ENCODE results near the gene TEKT1.
"Not testable (repeated sequence)": the region's sequence is repeated elsewhere in the genome, so short reads cannot be mapped to it uniquely, and the experiment has no call there.

DNA sequence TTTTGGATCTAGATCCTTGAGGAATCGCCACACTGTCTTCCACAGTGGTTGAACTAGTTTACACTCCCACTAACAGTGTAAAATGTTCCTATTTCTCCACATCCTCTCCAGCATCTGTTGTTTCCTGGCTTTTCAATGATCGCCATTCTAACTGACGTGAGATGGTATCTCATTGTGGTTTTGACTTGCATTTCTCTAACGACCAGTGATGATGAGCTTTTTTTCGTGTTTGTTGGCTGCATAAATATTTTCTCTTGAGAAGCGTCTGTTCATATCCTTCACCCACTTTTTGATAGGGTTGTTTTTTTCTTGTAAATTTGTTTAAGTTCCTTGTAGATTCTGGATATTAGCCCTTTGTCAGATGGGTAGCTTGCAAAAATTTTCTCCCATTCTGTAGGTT, 14.6 kb upstream of the TEKT1 start:
- not testable (repeated sequence) for TF ChIP-seq ZNF302 (CRISPR knock-in tag; IDR thresholded peaks at IDR 0.05); RAD21 (conservative IDR thresholded peaks at IDR 0.05 in 1 of 2, IDR thresholded peaks at IDR 0.05 in 1 of 2); POLR2A (IDR thresholded peaks at IDR 0.05; ENCODE audit: low read length); JUNB (IDR thresholded peaks at IDR 0.05); MYC (IDR thresholded peaks at IDR 0.05; ENCODE audit: borderline replicate concordance, low read length); RCOR1 (IDR thresholded peaks at IDR 0.05; ENCODE audit: low read depth, low read length); RARB (CRISPR knock-in tag; IDR thresholded peaks at IDR 0.05); ZFP36 (IDR thresholded peaks at IDR 0.05; ENCODE audit: borderline replicate concordance, partially characterized antibody); JUN (IDR thresholded peaks at IDR 0.05); EHMT2 (IDR thresholded peaks at IDR 0.05; ENCODE audit: low read depth)
- TF ChIP-seq, protein P1, sequence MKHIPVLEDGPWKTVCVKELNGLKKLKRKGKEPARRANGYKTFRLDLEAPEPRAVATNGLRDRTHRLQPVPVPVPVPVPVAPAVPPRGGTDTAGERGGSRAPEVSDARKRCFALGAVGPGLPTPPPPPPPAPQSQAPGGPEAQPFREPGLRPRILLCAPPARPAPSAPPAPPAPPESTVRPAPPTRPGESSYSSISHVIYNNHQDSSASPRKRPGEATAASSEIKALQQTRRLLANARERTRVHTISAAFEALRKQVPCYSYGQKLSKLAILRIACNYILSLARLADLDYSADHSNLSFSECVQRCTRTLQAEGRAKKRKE (CRISPR knock-in tag; IDR thresholded peaks at IDR 0.05; ENCODE audit: low read depth): not testable (repeated sequence)
- TF ChIP-seq, protein P2, sequence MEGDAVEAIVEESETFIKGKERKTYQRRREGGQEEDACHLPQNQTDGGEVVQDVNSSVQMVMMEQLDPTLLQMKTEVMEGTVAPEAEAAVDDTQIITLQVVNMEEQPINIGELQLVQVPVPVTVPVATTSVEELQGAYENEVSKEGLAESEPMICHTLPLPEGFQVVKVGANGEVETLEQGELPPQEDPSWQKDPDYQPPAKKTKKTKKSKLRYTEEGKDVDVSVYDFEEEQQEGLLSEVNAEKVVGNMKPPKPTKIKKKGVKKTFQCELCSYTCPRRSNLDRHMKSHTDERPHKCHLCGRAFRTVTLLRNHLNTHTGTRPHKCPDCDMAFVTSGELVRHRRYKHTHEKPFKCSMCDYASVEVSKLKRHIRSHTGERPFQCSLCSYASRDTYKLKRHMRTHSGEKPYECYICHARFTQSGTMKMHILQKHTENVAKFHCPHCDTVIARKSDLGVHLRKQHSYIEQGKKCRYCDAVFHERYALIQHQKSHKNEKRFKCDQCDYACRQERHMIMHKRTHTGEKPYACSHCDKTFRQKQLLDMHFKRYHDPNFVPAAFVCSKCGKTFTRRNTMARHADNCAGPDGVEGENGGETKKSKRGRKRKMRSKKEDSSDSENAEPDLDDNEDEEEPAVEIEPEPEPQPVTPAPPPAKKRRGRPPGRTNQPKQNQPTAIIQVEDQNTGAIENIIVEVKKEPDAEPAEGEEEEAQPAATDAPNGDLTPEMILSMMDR (IDR thresholded peaks at IDR 0.05): not testable (repeated sequence)
- TF ChIP-seq, protein P3, sequence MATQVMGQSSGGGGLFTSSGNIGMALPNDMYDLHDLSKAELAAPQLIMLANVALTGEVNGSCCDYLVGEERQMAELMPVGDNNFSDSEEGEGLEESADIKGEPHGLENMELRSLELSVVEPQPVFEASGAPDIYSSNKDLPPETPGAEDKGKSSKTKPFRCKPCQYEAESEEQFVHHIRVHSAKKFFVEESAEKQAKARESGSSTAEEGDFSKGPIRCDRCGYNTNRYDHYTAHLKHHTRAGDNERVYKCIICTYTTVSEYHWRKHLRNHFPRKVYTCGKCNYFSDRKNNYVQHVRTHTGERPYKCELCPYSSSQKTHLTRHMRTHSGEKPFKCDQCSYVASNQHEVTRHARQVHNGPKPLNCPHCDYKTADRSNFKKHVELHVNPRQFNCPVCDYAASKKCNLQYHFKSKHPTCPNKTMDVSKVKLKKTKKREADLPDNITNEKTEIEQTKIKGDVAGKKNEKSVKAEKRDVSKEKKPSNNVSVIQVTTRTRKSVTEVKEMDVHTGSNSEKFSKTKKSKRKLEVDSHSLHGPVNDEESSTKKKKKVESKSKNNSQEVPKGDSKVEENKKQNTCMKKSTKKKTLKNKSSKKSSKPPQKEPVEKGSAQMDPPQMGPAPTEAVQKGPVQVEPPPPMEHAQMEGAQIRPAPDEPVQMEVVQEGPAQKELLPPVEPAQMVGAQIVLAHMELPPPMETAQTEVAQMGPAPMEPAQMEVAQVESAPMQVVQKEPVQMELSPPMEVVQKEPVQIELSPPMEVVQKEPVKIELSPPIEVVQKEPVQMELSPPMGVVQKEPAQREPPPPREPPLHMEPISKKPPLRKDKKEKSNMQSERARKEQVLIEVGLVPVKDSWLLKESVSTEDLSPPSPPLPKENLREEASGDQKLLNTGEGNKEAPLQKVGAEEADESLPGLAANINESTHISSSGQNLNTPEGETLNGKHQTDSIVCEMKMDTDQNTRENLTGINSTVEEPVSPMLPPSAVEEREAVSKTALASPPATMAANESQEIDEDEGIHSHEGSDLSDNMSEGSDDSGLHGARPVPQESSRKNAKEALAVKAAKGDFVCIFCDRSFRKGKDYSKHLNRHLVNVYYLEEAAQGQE (IDR thresholded peaks at IDR 0.05): not testable (repeated sequence)
- TF ChIP-seq, protein P4, sequence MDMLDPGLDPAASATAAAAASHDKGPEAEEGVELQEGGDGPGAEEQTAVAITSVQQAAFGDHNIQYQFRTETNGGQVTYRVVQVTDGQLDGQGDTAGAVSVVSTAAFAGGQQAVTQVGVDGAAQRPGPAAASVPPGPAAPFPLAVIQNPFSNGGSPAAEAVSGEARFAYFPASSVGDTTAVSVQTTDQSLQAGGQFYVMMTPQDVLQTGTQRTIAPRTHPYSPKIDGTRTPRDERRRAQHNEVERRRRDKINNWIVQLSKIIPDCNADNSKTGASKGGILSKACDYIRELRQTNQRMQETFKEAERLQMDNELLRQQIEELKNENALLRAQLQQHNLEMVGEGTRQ (IDR thresholded peaks at IDR 0.05): not testable (repeated sequence)

Measured in A549 (cell line).